Measurements from ENCODE around the gene LCN6. TPM values are rescaled to one million over a fixed set of nuclear protein-coding genes. Genes with fewer than 3 reads are reported as not detected.
A peak's percentile ranks its signal among the peaks of the same experiment; 100 is the strongest.

The LCN6 gene
- total and polyA plus RNA-seq, 2 of the 13 experiments (the other 11 are each of a cell fraction or from before 2014, with no cell fraction given) = not detected

- no peak for TF ChIP-seq KLF6 (CRISPR knock-in tag; IDR thresholded peaks at IDR 0.05)
- TF ChIP-seq ZBTB33 (CRISPR knock-in tag; IDR thresholded peaks at IDR 0.05) = no peak; the same call in 1 of the 2 replicates
- no peak for TF ChIP-seq TMF1 (CRISPR knock-in tag; IDR thresholded peaks at IDR 0.05; ENCODE audit: low read depth)
- TF ChIP-seq SMARCC2 (IDR thresholded peaks at IDR 0.05) = no peak
- TF ChIP-seq ATM (IDR thresholded peaks at IDR 0.05; ENCODE audit: borderline replicate concordance) = no peak
- no peak for TF ChIP-seq ZNF547 (CRISPR knock-in tag; IDR thresholded peaks at IDR 0.05)
- no peak for TF ChIP-seq TGIF2 (CRISPR knock-in tag; IDR thresholded peaks at IDR 0.05)
- TF ChIP-seq IKZF1 (IDR thresholded peaks at IDR 0.05) = no peak
- TF ChIP-seq ELK4 (CRISPR knock-in tag; IDR thresholded peaks at IDR 0.05; ENCODE audit: borderline replicate concordance) = no peak
- TF ChIP-seq PHF5A (CRISPR knock-in tag; IDR thresholded peaks at IDR 0.05; ENCODE audit: low read depth, unreplicated experiment) = no peak
- TF ChIP-seq TAF1 (CRISPR knock-in tag; IDR thresholded peaks at IDR 0.05) = no peak
- no peak for TF ChIP-seq ZNF30 (CRISPR knock-in tag; IDR thresholded peaks at IDR 0.05)
- no peak for TF ChIP-seq SNAPC5 (CRISPR knock-in tag; IDR thresholded peaks at IDR 0.05; ENCODE audit: borderline replicate concordance)
- no peak for TF ChIP-seq GABPA (IDR thresholded peaks at IDR 0.05; ENCODE audit: low read depth, low read length)
- no peak for TF ChIP-seq GABPA (CRISPR knock-in tag; IDR thresholded peaks at IDR 0.05; ENCODE audit: low read depth)
- TF ChIP-seq FOXK1 (CRISPR knock-in tag; IDR thresholded peaks at IDR 0.05; ENCODE audit: borderline replicate concordance, low read depth) = peak; percentile 68
- no peak for TF ChIP-seq MNT (IDR thresholded peaks at IDR 0.05)
- no peak for TF ChIP-seq ZNF782 (CRISPR knock-in tag; IDR thresholded peaks at IDR 0.05; ENCODE audit: borderline replicate concordance)
- no peak for TF ChIP-seq ZNF292 (CRISPR knock-in tag; IDR thresholded peaks at IDR 0.05; ENCODE audit: borderline replicate concordance, low read depth)
- no peak for TF ChIP-seq ZNF33B (CRISPR knock-in tag; IDR thresholded peaks at IDR 0.05)
- TF ChIP-seq REST (IDR thresholded peaks at IDR 0.05; ENCODE audit: borderline replicate concordance in 1 of 2, low read depth in 1 of 2, low read length in 2 of 2) = peak in 1 of 2 experiments; percentile 38; a peak in 1 of 4 replicates
- no peak for TF ChIP-seq ARHGAP35 (CRISPR knock-in tag; IDR thresholded peaks at IDR 0.05; ENCODE audit: borderline replicate concordance)
- TF ChIP-seq KDM3A (CRISPR knock-in tag; IDR thresholded peaks at IDR 0.05; ENCODE audit: low read depth) = no peak
Measured at GRCh38 chr9:136697821-136698526, 50.4 kb downstream of the LCN6 start (continued).
